HUES64 (cell line): ENCODE data around the gene CRABP1.

Experiments used
- H3K27ac ChIP-seq: 2 replicates; pipeline ENCODE4 v1.7.0; 2013; ENCODE audit warnings: low read depth, low read length, inconsistent platforms
- H3K27me3 ChIP-seq: 2 replicates; pipeline ENCODE4 v1.6.1; 2013; ENCODE audit warnings: mild to moderate bottlenecking, low read length; ENCODE audit not compliant: insufficient read depth
- H3K36me3 ChIP-seq: 2 replicates; pipeline ENCODE4 v1.6.1; 2013; ENCODE audit warnings: mild to moderate bottlenecking, low read length; ENCODE audit not compliant: insufficient read depth
- H3K4me1 ChIP-seq: 2 replicates; pipeline ENCODE4 v1.6.1; 2013; ENCODE audit warnings: mild to moderate bottlenecking, low read length, moderate library complexity; ENCODE audit not compliant: insufficient read depth
- H3K4me3 ChIP-seq: 2 replicates; pipeline ENCODE4 v1.5.1; 2013; ENCODE audit warnings: mild to moderate bottlenecking, low read length, moderate library complexity
- H3K9ac ChIP-seq: 2 replicates; pipeline ENCODE4 v1.6.1; 2013; ENCODE audit warnings: mild to moderate bottlenecking, low read depth, low read length
- H3K9me3 ChIP-seq: 2 replicates; pipeline ENCODE4 v1.6.1; 2013; ENCODE audit warnings: low read depth, low read length; ENCODE audit not compliant: insufficient read depth
- WGBS: fragments of 150-250, 120-280 bp; methylation state at CpG from one replicate; pipeline ENCODE4 v1.1.7; 2013; ENCODE audit warnings: missing lambda C conversion rate; 5-methylcytosine and 5-hydroxymethylcytosine counted together

CRABP1 gene

DNA sequence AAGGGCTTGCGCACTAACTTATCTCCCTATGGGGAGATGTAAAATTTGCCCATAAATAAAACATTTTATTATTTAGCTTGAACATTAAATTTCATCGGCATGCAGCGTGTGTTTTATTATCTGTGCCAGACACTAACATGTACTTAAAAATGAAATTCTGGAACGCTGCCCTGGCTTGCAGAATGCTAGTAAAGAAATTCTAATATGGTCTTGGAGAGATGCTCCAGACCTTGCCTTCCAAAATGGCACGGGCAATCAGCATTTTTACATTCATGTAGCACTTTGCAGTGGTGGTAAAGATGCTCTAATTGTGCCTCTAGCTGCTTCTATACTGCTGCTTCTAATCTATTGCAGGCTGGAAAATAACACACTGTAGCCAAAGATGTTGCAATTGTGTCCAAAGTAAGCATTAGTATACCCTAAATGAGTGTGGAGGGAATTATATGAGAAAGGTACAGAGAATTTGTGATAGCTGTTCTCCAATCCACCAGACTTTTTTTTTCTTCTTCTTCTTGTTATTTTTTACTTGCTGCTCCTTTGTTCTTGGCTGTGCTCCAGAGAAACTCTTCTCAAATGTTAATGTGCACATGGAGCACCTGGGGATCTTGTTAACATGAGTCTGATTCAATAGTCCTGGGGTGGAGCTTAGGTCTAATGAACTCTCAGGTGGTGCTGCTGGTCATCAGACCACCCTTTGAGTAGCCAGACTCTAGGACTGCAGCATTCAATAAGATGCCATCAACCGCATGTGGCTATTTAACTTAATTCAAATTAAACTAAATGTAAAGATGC is 47.3 kb downstream of the CRABP1 start:
- no peaks in the 10 kb centered on the region for H3K36me3 ChIP-seq
- no peak overlapping the region for H3K4me3 ChIP-seq
- WGBS, result 67% methylated on average over 5 of the region's 6 CpGs
- H3K4me1 ChIP-seq, result peaks cover 29% of the 10 kb centered on the region
- H3K9me3 ChIP-seq, result no peaks in the 10 kb centered on the region
- no peak overlapping the region for H3K27ac ChIP-seq
- H3K9ac ChIP-seq, result no peak overlapping the region
- no peaks in the 10 kb centered on the region for H3K27me3 ChIP-seq

DNA sequence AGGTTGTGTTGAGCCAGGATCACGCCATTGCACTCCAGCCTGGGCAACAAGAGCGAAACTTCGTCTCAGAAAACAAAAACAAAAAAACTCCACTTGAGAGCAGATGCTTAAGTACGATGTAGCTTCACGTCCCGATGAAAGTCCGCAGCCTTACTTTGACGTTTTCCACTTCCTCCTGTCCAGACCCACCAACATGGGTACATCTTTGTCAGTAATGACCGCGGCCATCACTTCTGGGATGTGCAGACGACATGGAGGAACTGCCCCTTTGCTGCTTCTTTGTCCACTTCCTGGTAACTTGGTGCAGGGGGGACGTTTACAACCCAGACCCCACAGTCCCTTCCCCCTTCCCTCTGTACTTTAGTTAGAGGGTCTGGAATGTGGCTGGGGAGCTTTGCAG is 48.7 kb downstream of the CRABP1 start:
- no peaks in the 10 kb centered on the region for H3K9me3 ChIP-seq
- H3K27me3 ChIP-seq, result no peaks in the 10 kb centered on the region
- H3K4me1 ChIP-seq, result peaks cover 33% of the 10 kb centered on the region
- no peak overlapping the region for H3K27ac ChIP-seq
- H3K9ac ChIP-seq, result no peak overlapping the region
- no peak overlapping the region for H3K4me3 ChIP-seq
- H3K36me3 ChIP-seq, result no peaks in the 10 kb centered on the region
- 88% methylated on average over 11 of the region's 12 CpGs for WGBS

DNA sequence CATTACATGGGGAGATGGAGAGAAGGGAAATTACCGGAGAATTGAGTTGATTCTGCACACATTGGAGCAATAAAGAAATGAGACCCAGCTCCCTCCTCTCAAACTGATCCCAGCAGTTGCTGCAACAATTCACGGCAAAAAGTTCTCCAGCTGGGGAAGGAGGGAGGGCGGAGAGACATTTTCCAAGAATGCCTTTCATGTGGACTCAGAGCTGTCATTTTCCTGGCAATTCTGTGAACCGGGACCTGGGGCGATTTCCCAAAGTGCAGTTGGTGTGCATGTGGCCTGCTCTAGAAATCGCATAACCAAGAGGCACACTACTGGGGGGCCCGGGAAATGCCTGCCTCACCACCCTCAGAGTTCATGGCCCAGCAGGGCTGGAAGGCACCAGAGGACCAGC is 49.2 kb downstream of the CRABP1 start:
- no peaks in the 10 kb centered on the region for H3K36me3 ChIP-seq

DNA sequence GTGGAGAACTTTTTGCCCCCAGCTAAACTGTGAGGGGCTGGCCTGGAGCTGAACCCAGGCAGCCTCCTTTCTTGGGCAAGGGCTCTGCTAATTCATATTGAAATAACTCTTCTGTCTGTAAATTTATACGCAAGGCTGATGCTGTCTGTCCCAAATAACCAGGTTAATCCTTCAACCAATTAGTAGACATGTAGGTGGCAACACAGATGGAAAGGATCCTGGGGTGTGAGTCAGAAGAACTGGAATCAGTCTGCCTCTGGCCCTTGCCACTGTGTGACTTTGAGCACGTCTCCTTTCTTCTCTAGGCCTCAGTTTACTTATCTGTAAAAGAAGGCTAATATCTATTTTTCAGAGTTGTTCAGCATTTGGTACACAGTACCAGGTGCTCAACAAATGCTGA is 49.6 kb downstream of the CRABP1 start:
- H3K4me1 ChIP-seq, result peaks cover 42% of the 10 kb centered on the region

More for the DNA sequence above, 49.2 kb downstream of the CRABP1 start:
- Histone ChIP-seq H3K4me1 (peaks cover 38% of the 10 kb centered on the region), H3K27ac (no peak overlapping the region), H3K4me3 (no peak overlapping the region), H3K9ac (no peak overlapping the region), H3K27me3 (no peaks in the 10 kb centered on the region), H3K9me3 (no peaks in the 10 kb centered on the region)
- WGBS, result 50% methylated on average over 7 of the region's 7 CpGs

DNA sequence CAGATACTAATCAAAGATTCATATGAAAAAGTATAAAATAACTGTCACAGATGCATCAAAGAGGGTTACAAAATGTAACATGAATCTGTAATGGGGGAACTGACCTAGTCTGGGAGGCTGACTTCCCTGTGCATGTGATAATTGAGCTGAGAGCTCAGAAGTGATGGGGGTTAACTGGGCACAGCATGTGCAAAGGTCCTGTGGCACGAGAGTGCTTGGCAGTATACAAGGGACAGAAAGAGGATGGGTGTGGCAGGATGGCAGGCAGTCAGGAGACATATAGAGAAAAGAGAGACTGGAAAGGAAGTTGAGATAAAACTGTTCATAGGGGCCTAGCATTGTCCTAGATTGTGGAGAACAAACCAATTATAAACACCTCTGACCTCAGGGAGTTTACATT is 50.1 kb downstream of the CRABP1 start:
- Histone ChIP-seq H3K27me3 (no peaks in the 10 kb centered on the region), H3K9ac (no peak overlapping the region), H3K27ac (no peak overlapping the region), H3K4me3 (no peak overlapping the region), H3K4me1 (peaks cover 47% of the 10 kb centered on the region), H3K9me3 (no peaks in the 10 kb centered on the region), H3K36me3 (no peaks in the 10 kb centered on the region)
- 88% methylated on average over 1 of the region's 1 CpG for WGBS

More for the DNA sequence above, 49.6 kb downstream of the CRABP1 start:
- no peaks in the 10 kb centered on the region for H3K36me3 ChIP-seq
- H3K27me3 ChIP-seq, result no peaks in the 10 kb centered on the region
- H3K9me3 ChIP-seq, result no peaks in the 10 kb centered on the region
- no peak overlapping the region for H3K9ac ChIP-seq
- H3K27ac ChIP-seq, result no peak overlapping the region
- WGBS, result 90% methylated on average over 2 of the region's 2 CpGs
- no peak overlapping the region for H3K4me3 ChIP-seq

DNA sequence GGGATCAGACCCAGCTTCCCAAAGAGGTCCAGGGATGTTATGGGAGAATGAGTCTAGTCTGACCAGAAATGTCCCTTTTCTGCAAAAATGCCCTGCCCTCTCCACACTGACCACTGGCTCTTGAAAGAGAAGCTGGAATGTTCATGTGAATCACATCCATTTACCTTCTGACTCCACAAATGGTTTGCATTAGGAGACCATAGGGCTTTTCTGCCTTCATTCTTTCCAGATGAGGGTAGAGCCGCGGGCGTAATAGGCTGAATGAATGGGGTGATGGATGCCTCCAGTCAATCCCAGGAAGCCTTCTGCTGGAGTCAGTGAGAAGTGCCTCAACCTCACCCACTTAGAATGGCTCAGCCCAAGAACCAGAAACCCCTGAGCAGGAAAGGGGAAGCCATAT is 50.7 kb downstream of the CRABP1 start:
- Histone ChIP-seq H3K4me1 (peaks cover 52% of the 10 kb centered on the region), H3K27ac (no peak overlapping the region), H3K4me3 (no peak overlapping the region), H3K9ac (no peak overlapping the region), H3K27me3 (no peaks in the 10 kb centered on the region), H3K9me3 (no peaks in the 10 kb centered on the region), H3K36me3 (no peaks in the 10 kb centered on the region)
- WGBS, result 100% methylated on average over 3 of the region's 3 CpGs

- Histone ChIP-seq H3K9me3 (no peaks in the 10 kb centered on the region), H3K36me3 (no peaks in the 10 kb centered on the region), H3K27ac (no peak overlapping the region), H3K4me1 (peaks cover 46% of the 10 kb centered on the region), H3K9ac (no peak overlapping the region), H3K4me3 (no peak overlapping the region), H3K27me3 (no peaks in the 10 kb centered on the region)
- WGBS, result 97% methylated on average over 3 of the region's 3 CpGs
Observed at GRCh38 chr15:78391781-78392180, 51.6 kb downstream of the CRABP1 start.

DNA sequence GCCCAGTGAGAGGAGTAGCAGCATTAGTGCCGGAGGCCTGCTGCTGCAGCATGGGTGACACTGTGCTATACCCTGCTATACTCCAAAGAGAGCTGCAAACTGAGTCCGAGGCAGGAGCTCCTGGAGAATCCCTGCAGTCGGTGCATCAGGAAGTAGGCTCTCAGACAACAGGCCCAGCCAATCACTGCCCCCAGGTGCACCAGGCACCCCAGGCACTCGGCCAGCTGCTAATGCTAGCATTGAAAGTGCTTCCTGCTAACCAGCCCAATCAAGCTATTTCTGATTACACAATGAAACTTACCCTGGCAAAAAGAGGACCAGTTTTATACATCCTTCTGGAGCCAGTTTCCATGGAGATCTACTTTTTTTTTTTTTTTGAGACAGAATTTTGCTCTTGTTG is 52.3 kb downstream of the CRABP1 start:
- H3K36me3 ChIP-seq, result no peaks in the 10 kb centered on the region
- no peaks in the 10 kb centered on the region for H3K27me3 ChIP-seq
- peaks cover 40% of the 10 kb centered on the region for H3K4me1 ChIP-seq
- no peak overlapping the region for H3K27ac ChIP-seq
- 57% methylated on average over 4 of the region's 4 CpGs for WGBS
- no peak overlapping the region for H3K9ac ChIP-seq
- H3K9me3 ChIP-seq, result no peaks in the 10 kb centered on the region
- no peak overlapping the region for H3K4me3 ChIP-seq

- Histone ChIP-seq H3K9ac (no peak overlapping the region), H3K36me3 (no peaks in the 10 kb centered on the region), H3K4me3 (no peak overlapping the region), H3K9me3 (no peaks in the 10 kb centered on the region), H3K27ac (no peak overlapping the region), H3K27me3 (no peaks in the 10 kb centered on the region), H3K4me1 (peaks cover 35% of the 10 kb centered on the region)
- WGBS, result 91% methylated on average over 1 of the region's 1 CpG
Observed at GRCh38 chr15:78393137-78393536, 53.0 kb downstream of the CRABP1 start.

DNA sequence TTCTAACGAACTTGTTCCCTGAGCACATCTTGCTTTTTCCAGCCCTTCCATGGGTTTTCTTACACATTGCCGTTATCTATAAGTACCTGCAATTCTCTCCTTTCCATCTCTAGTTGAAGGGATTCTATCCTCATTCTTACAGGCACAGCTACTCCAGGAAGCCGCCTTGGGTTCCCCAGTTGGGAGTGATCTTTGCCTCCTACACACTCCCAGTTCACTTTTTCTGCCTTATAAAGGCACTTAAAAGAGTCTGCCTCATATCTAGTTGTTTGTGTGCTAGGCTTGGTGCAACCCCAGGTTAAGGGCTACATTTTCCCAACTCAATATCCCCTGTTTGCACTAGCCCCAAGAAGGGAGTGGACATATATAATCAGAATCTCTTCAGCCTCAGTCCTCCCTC is 53.9 kb downstream of the CRABP1 start:
- Histone ChIP-seq H3K4me1 (peaks cover 32% of the 10 kb centered on the region), H3K27me3 (no peaks in the 10 kb centered on the region), H3K9me3 (no peaks in the 10 kb centered on the region), H3K27ac (no peak overlapping the region), H3K9ac (no peak overlapping the region), H3K4me3 (no peak overlapping the region), H3K36me3 (no peaks in the 10 kb centered on the region)
- WGBS, result 71% methylated on average over 3 of the region's 3 CpGs

- no peaks in the 10 kb centered on the region for H3K27me3 ChIP-seq
- no peak overlapping the region for H3K9ac ChIP-seq
- peaks cover 23% of the 10 kb centered on the region for H3K4me1 ChIP-seq
- H3K27ac ChIP-seq, result peak overlapping the region; percentile 34; the same call in 1 of the 2 replicates
- H3K4me3 ChIP-seq, result no peak overlapping the region
- no peaks in the 10 kb centered on the region for H3K9me3 ChIP-seq
- 5% methylated on average over 13 of the region's 13 CpGs for WGBS
- H3K36me3 ChIP-seq, result no peaks in the 10 kb centered on the region
Observed at GRCh38 chr15:78394981-78395616, 54.9 kb downstream of the CRABP1 start.
